HG02571 (cell line): ENCODE results near the gene CFAP69.
"Not testable (repeated sequence)": the region's sequence is repeated elsewhere in the genome, so short reads cannot be mapped to it uniquely, and the experiment has no call there.

Experiments
- ATAC-seq: cut with Tn5 transposase; IDR thresholded peaks from one replicate; pipeline ENCODE4 v1.9.1; 2021; ENCODE audit warnings: mild to moderate bottlenecking, moderate library complexity; ENCODE audit not compliant: unreplicated experiment

Gene CFAP69

DNA sequence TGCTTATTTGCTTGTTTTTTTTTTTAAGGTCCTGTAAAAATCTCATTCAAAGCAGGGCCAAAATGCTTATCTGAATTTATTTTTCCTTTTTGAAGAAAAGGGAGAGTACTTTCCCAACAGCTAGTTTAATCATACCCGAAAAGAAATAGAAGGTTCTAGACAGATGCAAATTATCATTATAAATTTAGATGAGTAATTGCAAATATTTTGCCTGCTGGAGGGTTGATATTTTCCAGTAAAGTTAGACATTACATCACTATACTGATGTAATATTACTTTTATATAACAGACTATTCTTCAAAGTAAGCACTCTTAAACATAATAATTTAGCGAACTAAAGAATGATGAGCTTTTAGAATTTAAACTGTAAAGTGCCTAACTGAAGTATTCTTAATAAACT lies 14.1 kb upstream of the CFAP69 start:
- ATAC-seq, result no peak

DNA sequence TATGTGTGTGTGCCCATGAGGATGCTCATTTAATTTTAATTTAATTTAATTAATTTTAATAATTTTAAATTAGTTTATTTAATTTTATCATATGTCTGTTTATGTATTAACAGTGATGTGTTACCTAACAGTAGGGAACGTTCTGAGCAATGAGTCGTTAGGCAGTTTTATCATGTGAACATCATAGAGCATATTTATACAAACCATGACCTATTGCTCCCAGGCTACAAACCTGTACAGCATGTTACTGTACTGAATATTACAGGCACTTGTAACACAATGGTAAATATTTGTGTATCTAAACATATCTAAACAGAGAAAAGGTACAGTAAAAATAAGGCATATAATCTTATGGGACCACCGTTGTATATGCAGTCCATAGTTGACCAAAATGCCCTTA lies 13.7 kb upstream of the CFAP69 start:
- ATAC-seq, result no peak

DNA sequence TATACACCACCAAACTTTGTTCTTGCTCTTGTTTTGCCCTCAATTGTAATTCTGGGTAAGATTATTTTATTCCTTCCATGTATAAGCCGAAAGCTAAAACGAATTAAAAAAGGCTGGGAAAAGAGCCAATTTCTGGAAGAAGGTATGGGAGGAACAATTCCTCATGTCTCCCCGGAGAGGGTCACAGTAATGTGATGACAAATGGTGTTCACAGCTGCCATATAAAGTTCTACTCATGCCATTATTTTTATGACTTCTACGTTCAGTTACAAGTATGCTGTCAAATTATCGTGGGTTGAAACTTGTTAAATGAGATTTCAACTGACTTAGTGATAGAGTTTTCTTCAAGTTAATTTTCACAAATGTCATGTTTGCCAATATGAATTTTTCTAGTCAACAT lies 12.5 kb upstream of the CFAP69 start:
- no peak for ATAC-seq

GRCh38 chr7:90233569-90233968 lies 11.4 kb upstream of the CFAP69 start:
- ATAC-seq, result no peak

- no peak for ATAC-seq
These were observed 8.2 kb upstream of the CFAP69 start for GRCh38 chr7:90236721-90237289.

DNA sequence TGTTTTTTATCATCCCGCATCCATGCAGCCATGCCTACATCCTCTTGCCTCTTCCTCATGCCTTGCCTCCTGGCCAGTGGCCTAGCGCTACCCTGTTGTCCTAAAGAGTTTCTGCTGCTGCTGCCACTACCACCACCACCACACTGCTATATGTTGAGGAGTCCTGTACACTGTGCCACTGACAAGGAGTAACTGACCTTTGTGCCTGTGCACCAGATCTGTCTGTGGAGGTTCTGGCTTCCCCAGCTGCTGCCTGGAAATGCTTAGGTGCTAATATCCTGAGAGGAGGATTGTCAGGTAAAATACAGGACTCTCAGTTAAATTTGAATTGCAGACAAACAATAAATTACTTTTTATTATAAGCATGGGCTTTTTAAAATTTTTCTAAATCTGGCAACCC lies 7.0 kb upstream of the CFAP69 start:
- no peak for ATAC-seq

- no peak for ATAC-seq
These were observed 6.4 kb upstream of the CFAP69 start for GRCh38 chr7:90238583-90238982.

DNA sequence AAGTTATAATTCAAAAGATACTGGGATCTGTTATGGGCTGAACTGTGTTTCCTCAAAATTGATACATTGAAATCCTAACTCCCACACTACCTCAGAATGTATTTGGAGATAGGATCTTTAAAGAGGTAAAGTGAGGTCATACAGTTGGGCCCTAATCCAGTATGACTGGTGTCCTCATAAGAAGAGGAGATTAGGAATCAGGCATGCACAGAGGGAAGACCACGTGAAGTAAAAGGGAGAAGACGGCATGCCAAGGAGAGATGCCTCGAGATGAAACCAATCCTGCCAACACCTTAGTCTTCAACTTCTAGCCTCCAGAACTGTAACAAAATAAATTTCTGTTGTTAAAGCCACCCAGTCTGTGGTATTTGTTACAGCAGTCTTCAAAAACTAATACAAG lies 5.9 kb upstream of the CFAP69 start:
- ATAC-seq, result no peak

DNA sequence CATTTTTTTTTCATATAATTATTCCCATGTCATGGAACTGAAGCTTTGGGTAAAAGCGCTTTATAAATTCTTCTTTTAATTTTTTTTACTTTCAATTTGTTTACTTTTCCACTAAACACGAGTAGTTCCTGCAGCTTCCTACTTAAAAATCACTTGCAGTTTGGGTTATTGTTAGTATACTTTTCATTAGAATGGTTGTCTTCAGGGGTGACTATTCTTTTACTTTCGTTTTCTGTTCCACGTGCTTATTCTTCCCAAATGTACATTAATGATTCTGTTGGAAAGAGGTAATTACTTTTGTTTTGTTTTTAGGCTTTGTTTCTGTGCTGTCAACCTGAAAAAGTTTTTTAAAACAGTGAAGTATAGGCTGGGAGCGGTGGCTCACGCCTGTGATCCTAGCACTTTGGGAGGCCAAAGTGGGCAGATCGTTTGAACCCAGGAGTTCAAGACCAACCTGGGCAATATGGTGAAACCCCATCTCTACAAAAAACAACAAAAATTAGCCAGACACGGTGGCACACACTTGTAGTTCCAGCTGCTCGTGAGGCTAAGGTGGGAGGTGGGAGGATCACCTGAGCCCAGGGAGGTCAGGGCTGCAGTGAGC lies 5.2 kb upstream of the CFAP69 start:
- ATAC-seq, result no peak

- peak; percentile 71 for ATAC-seq
These were observed 2.4 kb upstream of the CFAP69 start for GRCh38 chr7:90242369-90243168.

DNA sequence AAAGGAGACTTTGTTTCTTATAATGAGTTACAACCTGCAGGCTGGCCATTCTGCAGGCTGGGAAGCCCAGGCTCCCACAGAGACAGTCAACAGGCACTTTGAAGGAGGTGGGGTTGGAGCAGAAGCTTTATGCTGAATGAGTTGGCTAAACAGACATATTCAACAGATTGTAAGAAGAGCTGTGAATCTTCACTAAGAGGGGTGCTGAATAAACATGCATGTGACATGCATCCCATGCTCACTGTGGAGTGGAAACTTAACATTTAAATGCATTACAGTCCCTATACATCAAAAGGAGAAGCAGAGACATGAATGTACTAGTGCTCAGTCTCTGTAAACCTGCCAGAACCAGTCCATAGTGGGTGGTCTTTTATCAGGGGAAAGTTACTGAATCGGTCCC lies 1.4 kb upstream of the CFAP69 start:
- no peak for ATAC-seq

- ATAC-seq, result no peak
These were observed 437 bp upstream of the CFAP69 start for GRCh38 chr7:90244565-90244908.

DNA sequence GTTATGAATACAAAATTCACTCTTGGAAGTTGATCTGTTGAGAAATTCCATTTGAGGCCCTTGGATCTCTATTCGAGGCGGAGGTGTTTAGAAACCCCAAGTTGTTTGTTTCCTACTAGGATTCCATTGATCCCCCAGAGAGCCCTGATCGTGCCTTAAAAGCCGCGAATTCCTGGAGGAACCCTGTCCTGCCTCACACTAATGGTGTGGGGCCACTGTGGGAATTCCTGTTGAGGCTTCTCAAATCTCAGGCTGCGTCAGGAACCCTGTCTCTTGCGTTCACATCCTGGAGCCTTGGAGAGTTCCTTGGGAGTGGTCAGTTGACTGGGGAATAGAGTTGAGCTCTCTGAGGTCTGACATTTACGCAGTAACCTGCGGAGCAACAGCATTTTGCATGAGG lies 1.2 kb downstream of the CFAP69 start:
- no peak for ATAC-seq

- no peak for ATAC-seq
These were observed 3.7 kb downstream of the CFAP69 start for GRCh38 chr7:90248706-90249105.

GRCh38 chr7:90250601-90251303 lies 5.8 kb downstream of the CFAP69 start:
- ATAC-seq, result no peak

- ATAC-seq, result no peak
These were observed 6.3 kb downstream of the CFAP69 start for GRCh38 chr7:90251304-90251635.

GRCh38 chr7:90256011-90256410 lies 11.0 kb downstream of the CFAP69 start:
- ATAC-seq, result not testable (repeated sequence)

- ATAC-seq, result no peak
These were observed 11.8 kb downstream of the CFAP69 start for GRCh38 chr7:90256778-90257177.

- no peak for ATAC-seq
These were observed 16.5 kb downstream of the CFAP69 start for GRCh38 chr7:90261441-90261840.

- peak; percentile 65 for ATAC-seq
These were observed 17.5 kb downstream of the CFAP69 start for GRCh38 chr7:90262438-90262837.

- no peak for ATAC-seq
These were observed 21.8 kb downstream of the CFAP69 start for GRCh38 chr7:90266808-90267207.

DNA sequence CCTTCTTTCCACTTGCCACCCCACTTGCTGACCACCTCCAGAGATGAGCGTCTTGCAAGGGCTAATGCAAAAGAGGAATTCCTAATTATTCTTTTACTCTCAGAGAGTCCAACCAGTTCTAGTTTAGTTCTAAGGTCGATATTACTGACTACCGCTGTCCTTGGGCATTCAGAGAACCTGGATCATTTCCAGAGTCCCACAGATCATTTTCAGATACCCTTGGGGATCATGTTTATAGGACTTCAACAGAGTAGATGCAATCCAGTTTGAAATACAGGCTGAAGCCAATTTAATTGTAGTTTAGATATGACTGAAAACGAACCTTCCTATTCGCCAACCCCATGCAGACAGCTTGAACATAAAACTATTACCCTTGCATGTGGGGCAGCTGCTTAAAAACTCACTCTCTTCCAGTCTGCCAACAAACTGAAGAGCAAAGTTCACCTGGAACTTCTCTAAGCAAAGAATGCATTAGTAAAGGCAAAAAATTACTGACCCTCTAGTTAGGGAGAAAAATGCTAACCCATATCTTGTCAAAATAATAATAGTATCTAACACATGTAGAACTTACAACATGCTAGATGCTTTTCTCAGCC lies 22.4 kb downstream of the CFAP69 start:
- ATAC-seq, result no peak
